ENCODE data around the gene ZNF462. TPM values are rescaled to one million over a fixed set of nuclear protein-coding genes. Genes with fewer than 3 reads are reported as not detected.

Gene ZNF462
- total RNA-seq, 1 experiment from 2014 or later: 34.5 TPM

- H3K36me3 ChIP-seq (ENCODE audit: control insufficient read depth, insufficient read depth, low read length): peaks cover 4% of the 10 kb centered on the region
Observed at GRCh38 chr9:106932178-106932577, 69.2 kb downstream of the ZNF462 start.

GRCh38 chr9:106932675-106933074 is 69.7 kb downstream of the ZNF462 start:
- Histone ChIP-seq H3K4me3 (ENCODE audit: low read depth, low read length) (no peak overlapping the region), H3K9me3 (no peaks in the 10 kb centered on the region), H3K4me1 (peaks cover 37% of the 10 kb centered on the region), H3K36me3 (ENCODE audit: control insufficient read depth, insufficient read depth, low read length) (peaks cover 4% of the 10 kb centered on the region), H3K27me3 (replicated peaks; ENCODE audit: control insufficient read depth, insufficient read depth, low read length) (no peaks in the 10 kb centered on the region)
- Mint-ChIP-seq H3K4me1 (ENCODE audit: low read depth, unreplicated experiment) (peaks cover 43% of the 10 kb centered on the region), H3K27me3 (ENCODE audit: insufficient read depth, unreplicated experiment) (no peaks in the 10 kb centered on the region), H3K9me3 (ENCODE audit: unreplicated experiment) (peaks cover 9% of the 10 kb centered on the region), H3K4me3 (ENCODE audit: unreplicated experiment) (peak overlapping the region; percentile 25), H3K27ac (ENCODE audit: unreplicated experiment) (peak overlapping the region; percentile 66), H3K36me3 (ENCODE audit: insufficient read depth, unreplicated experiment) (peaks cover 68% of the 10 kb centered on the region)
- no peak for DNase-seq
- intact Hi-C loops (cut with micrococcal nuclease; ENCODE audit: unreplicated experiment): loop anchor here (5.0 kb wide), 2 partner anchors 220 to 285 kb away; no protein-coding TSS in a partner anchor
- no TSS peak for BruUV-seq (replicated peaks)
- POLR2A ChIA-PET: interaction anchor here (1.0 kb wide), 1 partner anchor 11 kb away, joined by 4 read pairs; no protein-coding TSS in a partner anchor
- CTCF ChIA-PET: interaction anchor here (0.5 kb wide), 1 partner anchor 51 kb away, joined by 3 read pairs; no protein-coding TSS in a partner anchor
- no peak for TF ChIP-seq CTCF (IDR thresholded peaks at IDR 0.05; ENCODE audit: insufficient read depth in 1 of 2, low read depth in 1 of 2, low read length in 1 of 2, severe bottlenecking in 1 of 2, unreplicated experiment in 1 of 2)

More at GRCh38 chr9:106932178-106932577, 69.2 kb downstream of the ZNF462 start:
- H3K27ac Mint-ChIP-seq (ENCODE audit: unreplicated experiment): peak overlapping the region; percentile 66
- ChIA-PET POLR2A (interaction anchor here (1.0 kb wide), 1 partner anchor 11 kb away, joined by 4 read pairs; no protein-coding TSS in a partner anchor), CTCF (no interaction called here)
- H3K27me3 ChIP-seq (replicated peaks; ENCODE audit: control insufficient read depth, insufficient read depth, low read length): no peaks in the 10 kb centered on the region
- peaks cover 37% of the 10 kb centered on the region for H3K4me1 ChIP-seq
- intact Hi-C loops (cut with micrococcal nuclease; ENCODE audit: unreplicated experiment): loop anchor here (5.0 kb wide), 2 partner anchors 220 to 285 kb away; no protein-coding TSS in a partner anchor
- DNase-seq: no peak
- H3K4me3 ChIP-seq (ENCODE audit: low read depth, low read length): no peak overlapping the region
- no TSS peak for BruUV-seq (replicated peaks)
- H3K9me3 Mint-ChIP-seq (ENCODE audit: unreplicated experiment): peaks cover 9% of the 10 kb centered on the region
- no peaks in the 10 kb centered on the region for H3K9me3 ChIP-seq
- no peak for TF ChIP-seq CTCF (IDR thresholded peaks at IDR 0.05; ENCODE audit: insufficient read depth in 1 of 2, low read depth in 1 of 2, low read length in 1 of 2, severe bottlenecking in 1 of 2, unreplicated experiment in 1 of 2)
- peaks cover 43% of the 10 kb centered on the region for H3K4me1 Mint-ChIP-seq (ENCODE audit: low read depth, unreplicated experiment)
- peaks cover 73% of the 10 kb centered on the region for H3K36me3 Mint-ChIP-seq (ENCODE audit: insufficient read depth, unreplicated experiment)
- H3K27me3 Mint-ChIP-seq (ENCODE audit: insufficient read depth, unreplicated experiment): no peaks in the 10 kb centered on the region
- H3K4me3 Mint-ChIP-seq (ENCODE audit: unreplicated experiment): peak overlapping the region; percentile 25

- no peaks in the 10 kb centered on the region for H3K9me3 ChIP-seq
- POLR2A ChIA-PET: no interaction called here
- no peak overlapping the region for H3K4me3 ChIP-seq (ENCODE audit: low read depth, low read length)
- H3K4me1 ChIP-seq: peaks cover 37% of the 10 kb centered on the region
- no peak for TF ChIP-seq CTCF (IDR thresholded peaks at IDR 0.05; ENCODE audit: insufficient read depth in 1 of 2, low read depth in 1 of 2, low read length in 1 of 2, severe bottlenecking in 1 of 2, unreplicated experiment in 1 of 2)
- H3K36me3 ChIP-seq (ENCODE audit: control insufficient read depth, insufficient read depth, low read length): peaks cover 1% of the 10 kb centered on the region
- Mint-ChIP-seq H3K36me3 (ENCODE audit: insufficient read depth, unreplicated experiment) (peaks cover 64% of the 10 kb centered on the region), H3K4me1 (ENCODE audit: low read depth, unreplicated experiment) (peaks cover 43% of the 10 kb centered on the region), H3K9me3 (ENCODE audit: unreplicated experiment) (peaks cover 9% of the 10 kb centered on the region), H3K4me3 (ENCODE audit: unreplicated experiment) (no peak overlapping the region), H3K27ac (ENCODE audit: unreplicated experiment) (no peak overlapping the region), H3K27me3 (ENCODE audit: insufficient read depth, unreplicated experiment) (no peaks in the 10 kb centered on the region)
- CTCF ChIA-PET: interaction anchor here (0.5 kb wide), 1 partner anchor 52 kb away, joined by 3 read pairs; no protein-coding TSS in a partner anchor
- intact Hi-C loops (cut with micrococcal nuclease; ENCODE audit: unreplicated experiment): loop anchor here (5.0 kb wide), 2 partner anchors 221 to 286 kb away; no protein-coding TSS in a partner anchor
- no TSS peak for BruUV-seq (replicated peaks)
- H3K27me3 ChIP-seq (replicated peaks; ENCODE audit: control insufficient read depth, insufficient read depth, low read length): no peaks in the 10 kb centered on the region
- DNase-seq: no peak
Observed at GRCh38 chr9:106933470-106933869, 70.5 kb downstream of the ZNF462 start.

All from Caco-2 (cell line).